Upper lobe of left lung (tissue), 4 donors: ENCODE data around the gene TTC28.

Experiments
- CTCF ChIP-seq, 6 experiments: fragments of 450-650 bp in 4 of 6; fragments of 200-600 bp in 2 of 6; sonication (generic) in 2 of 6; IDR thresholded peaks; one replicate each; pipeline ENCODE4 v1.5.1; 2016 to 2019; ENCODE audit warnings: antibody characterized with exemption in 6 of 6
- POLR2A ChIP-seq, 4 donors: fragments of 450-650 bp; IDR thresholded peaks; one replicate each; pipeline ENCODE4 v1.5.1; 2016 to 2017; ENCODE audit warnings: antibody characterized with exemption in 4 of 4, mild to moderate bottlenecking in 2 of 4

GRCh38 chr22:28500006-28500405 lies 179.6 kb downstream of the TTC28 start:
- TF ChIP-seq POLR2A (IDR thresholded peaks at IDR 0.05) (no peak), CTCF (IDR thresholded peaks at IDR 0.05) (no peak)
